Cardiac fibroblast (primary cell): Measurements from ENCODE around the gene BICD1.

Experiments
- DNase-seq, 2 donors: peaks; one replicate each; pipeline versions ENCODE4 v3.0.0 to v3.0.0-alpha.2; 2010; ENCODE audit warnings: low read depth in 2 of 2
- H3K4me3 ChIP-seq, 2 donors: replicated peaks in 1 of 2; 1 replicate in 1 of 2; 2 replicates in 1 of 2; pipeline ENCODE4 v1.5.1; 2011; ENCODE audit warnings: low read depth in 2 of 2, low read length in 2 of 2, mild to moderate bottlenecking in 2 of 2, moderate library complexity in 1 of 2
- TF ChIP-seq, protein P1 (sequence below): IDR thresholded peaks from one replicate; pipeline ENCODE4 v1.5.1; 2011; ENCODE audit warnings: low read depth, mild to moderate bottlenecking, low read length, inconsistent platforms

The BICD1 gene

DNA sequence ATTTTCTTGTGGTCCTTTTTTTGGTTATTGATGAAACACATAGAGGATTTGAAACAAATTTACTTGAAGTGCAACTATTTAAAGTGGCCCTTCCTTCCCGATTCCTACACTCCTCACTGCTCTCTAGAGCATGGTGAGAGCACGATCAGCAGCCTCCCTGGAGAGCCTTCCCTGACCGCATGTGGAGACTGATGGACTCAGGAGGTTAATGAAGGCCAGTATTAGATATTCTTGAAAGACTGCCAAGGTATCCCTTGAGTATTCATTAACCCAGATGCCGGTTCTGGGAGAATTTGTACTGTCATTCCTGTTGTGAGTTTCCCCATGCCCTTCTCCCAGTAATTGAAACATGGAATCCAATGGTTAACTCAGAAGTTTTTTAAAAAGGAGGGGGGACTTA is 189.9 kb downstream of the BICD1 start:
- TF ChIP-seq, protein P1, sequence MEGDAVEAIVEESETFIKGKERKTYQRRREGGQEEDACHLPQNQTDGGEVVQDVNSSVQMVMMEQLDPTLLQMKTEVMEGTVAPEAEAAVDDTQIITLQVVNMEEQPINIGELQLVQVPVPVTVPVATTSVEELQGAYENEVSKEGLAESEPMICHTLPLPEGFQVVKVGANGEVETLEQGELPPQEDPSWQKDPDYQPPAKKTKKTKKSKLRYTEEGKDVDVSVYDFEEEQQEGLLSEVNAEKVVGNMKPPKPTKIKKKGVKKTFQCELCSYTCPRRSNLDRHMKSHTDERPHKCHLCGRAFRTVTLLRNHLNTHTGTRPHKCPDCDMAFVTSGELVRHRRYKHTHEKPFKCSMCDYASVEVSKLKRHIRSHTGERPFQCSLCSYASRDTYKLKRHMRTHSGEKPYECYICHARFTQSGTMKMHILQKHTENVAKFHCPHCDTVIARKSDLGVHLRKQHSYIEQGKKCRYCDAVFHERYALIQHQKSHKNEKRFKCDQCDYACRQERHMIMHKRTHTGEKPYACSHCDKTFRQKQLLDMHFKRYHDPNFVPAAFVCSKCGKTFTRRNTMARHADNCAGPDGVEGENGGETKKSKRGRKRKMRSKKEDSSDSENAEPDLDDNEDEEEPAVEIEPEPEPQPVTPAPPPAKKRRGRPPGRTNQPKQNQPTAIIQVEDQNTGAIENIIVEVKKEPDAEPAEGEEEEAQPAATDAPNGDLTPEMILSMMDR: no peak
- H3K4me3 ChIP-seq: no peak overlapping the region
- peak in 1 of 2 donors; percentile 37 for DNase-seq

- no peak for DNase-seq
- TF ChIP-seq, protein P1: no peak
- H3K4me3 ChIP-seq: no peak overlapping the region
Measured at GRCh38 chr12:32298917-32299316, 192.3 kb downstream of the BICD1 start.

- no peak for DNase-seq
- H3K4me3 ChIP-seq: no peak overlapping the region
Measured at GRCh38 chr12:32301216-32301615, 194.6 kb downstream of the BICD1 start.

DNA sequence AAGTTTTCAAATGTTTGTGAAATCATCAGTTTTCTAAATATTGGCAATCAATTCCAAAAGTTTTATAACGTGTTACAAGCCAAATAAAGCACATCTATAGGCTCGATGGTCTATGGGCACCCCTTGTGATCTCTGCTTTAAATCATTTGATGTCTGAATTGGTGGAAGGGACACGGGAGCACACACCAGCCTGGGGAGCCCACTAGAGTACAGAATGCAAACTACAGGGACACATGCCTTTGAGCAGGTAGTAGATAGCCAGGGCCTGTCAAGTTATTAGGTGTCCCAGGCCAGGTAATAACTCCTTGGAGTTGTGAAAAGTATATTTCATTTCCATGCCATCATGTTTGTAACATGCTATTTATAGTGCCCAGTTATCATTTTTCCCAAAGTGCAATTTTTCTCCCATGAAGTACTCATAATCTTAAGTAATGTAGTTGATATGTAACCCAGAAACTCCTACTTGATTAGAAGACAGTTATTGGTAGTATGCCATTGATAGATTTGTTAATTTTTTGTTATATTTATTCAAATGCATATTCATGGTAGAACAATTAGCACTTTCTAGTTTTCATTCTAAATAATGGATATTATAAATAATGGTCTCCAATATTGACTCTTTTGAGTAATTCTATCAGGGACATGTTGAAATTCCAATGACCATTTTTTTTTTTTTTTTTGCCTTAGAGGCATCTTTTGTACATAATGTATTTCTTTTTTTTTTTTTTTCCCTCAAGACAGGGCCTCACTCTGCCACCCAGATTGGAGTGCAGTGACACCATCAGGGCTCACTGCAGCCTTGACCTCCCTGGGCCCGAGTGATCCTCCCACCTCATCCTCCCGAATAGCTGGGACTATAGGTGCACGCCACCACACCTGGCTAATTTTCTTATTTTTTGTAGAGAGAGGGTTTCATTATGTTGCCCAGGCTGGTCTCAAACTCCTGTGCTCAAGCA is 195.8 kb downstream of the BICD1 start:
- DNase-seq: peak; percentile 46 to 56

More at GRCh38 chr12:32301216-32301615, 194.6 kb downstream of the BICD1 start:
- TF ChIP-seq, protein P1: no peak

DNA sequence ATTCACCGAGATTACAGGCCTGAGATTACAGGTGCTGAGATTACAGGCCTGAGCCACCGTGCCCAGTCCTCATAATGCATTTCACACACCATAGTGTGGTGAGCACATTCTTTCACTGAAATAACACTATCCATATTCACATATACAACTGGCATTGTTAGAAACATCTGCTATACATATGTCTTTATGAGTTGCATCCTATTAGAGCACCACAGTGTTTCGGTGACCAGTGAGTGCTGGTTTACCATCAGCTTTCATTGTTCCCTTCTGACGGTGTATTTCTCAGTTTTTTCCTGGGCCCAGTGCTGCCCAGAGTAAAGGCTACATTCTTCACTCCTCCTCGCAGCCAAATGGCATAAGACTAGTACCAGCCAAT is 196.5 kb downstream of the BICD1 start:
- TF ChIP-seq, protein P1: no peak
- H3K4me3 ChIP-seq: no peak overlapping the region
- DNase-seq: no peak

More for the DNA sequence above, 195.8 kb downstream of the BICD1 start:
- TF ChIP-seq, protein P1: peak; percentile 70
- no peak overlapping the region for H3K4me3 ChIP-seq

GRCh38 chr12:32305163-32305562 is 198.5 kb downstream of the BICD1 start:
- DNase-seq: peak; percentile 54 to 72
- TF ChIP-seq, protein P1: peak; percentile 46
- no peak overlapping the region for H3K4me3 ChIP-seq
